OCI-LY1 (cell line): ENCODE data around the gene TUBG2.

Experiments
- CTCF ChIP-seq: fragments of 200-600 bp; sonication (generic), shearing (Covaris generic); IDR thresholded peaks from 2 replicates; pipeline ENCODE4 v1.5.1; 2017; ENCODE audit warnings: mild to moderate bottlenecking, antibody characterized with exemption, low read length, moderate library complexity, mixed read lengths
- EZH2 ChIP-seq: fragments of 200-600 bp; sonication (generic), shearing (Covaris generic); IDR thresholded peaks from 2 replicates; pipeline ENCODE4 v1.8.0; 2017; ENCODE audit warnings: borderline replicate concordance, mixed run types, mild to moderate bottlenecking, antibody characterized with exemption, low read length, moderate library complexity, mixed read lengths

DNA sequence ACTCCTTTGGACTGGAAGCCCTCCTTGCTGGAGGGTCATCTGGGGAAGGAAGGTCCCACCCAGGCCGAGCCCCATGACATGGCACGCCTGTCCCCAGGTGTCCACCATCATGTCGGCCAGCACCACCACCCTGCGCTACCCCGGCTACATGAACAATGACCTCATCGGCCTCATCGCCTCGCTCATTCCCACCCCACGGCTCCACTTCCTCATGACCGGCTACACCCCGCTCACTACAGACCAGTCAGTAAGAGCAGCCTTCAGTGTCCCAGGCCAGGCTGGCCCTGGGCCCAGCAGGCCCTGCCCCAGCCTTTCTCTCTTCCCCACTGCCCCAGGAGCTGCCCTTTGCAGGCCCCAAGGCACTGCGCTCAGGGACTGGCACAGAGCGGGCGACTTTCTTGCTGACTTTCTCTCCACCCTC, 6.5 kb downstream of the TUBG2 start:
- TF ChIP-seq CTCF (no peak), EZH2 (no peak)
